ENCODE data around the gene CLEC20A.
A peak's percentile ranks its signal among the peaks of the same experiment; 100 is the strongest.

The CLEC20A gene

GRCh38 chr1:178472531-178472930 lies 24.2 kb downstream of the CLEC20A start:
- no peak for DNase-seq (ENCODE audit: low read depth)

- no peak for DNase-seq (ENCODE audit: low read depth)
Observed at GRCh38 chr1:178470411-178470960, 26.3 kb downstream of the CLEC20A start.

DNA sequence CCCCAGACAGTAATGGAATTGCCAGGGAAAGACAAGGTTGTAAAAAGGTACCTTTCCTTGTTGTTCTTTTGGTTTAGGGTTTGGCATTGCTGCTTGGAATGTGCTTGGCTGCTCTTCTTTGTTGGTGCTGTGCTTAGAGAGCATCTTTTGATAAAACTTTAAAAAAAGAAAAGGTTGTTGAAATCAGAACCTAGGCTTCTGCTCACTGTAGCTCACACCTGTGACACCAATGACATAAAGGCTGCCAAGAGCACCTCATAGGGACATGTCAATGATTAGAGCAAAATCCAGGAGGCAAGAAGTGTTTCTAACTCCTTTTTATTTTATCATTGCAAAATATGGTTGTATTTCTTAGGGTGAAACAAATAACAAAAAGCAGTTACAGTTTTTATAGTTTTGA lies 28.9 kb downstream of the CLEC20A start:
- no peak for DNase-seq (ENCODE audit: low read depth)

- peak; percentile 49 for DNase-seq (ENCODE audit: low read depth)
Observed at GRCh38 chr1:178465011-178465410, 31.8 kb downstream of the CLEC20A start.

- DNase-seq (ENCODE audit: low read depth), result peak; percentile 57
Observed at GRCh38 chr1:178464566-178464965, 32.2 kb downstream of the CLEC20A start.

DNA sequence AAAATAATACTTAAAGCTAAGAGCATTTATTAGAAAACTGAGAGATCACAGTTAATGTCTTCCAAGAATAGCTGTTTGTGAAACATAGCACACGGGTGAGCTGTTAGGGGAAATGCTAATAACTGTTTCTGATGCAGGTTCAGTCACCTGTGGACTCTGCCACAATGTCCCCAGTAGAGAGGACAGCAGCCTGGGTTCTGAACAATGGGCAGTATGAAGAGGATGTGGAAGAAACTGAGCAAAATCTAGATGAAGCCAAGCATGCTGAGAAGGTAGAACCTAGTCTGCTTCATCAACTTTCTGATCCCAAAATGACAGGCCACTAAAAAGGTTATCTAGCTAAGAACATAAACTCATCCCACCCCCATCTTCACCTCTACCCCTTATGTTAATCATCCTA lies 32.6 kb downstream of the CLEC20A start:
- DNase-seq (ENCODE audit: low read depth), result no peak

- DNase-seq (ENCODE audit: low read depth), result peak; percentile 9
Observed at GRCh38 chr1:178461701-178462100, 35.1 kb downstream of the CLEC20A start.

- no peak for DNase-seq (ENCODE audit: low read depth)
Observed at GRCh38 chr1:178461104-178461503, 35.7 kb downstream of the CLEC20A start.

- DNase-seq (ENCODE audit: low read depth), result no peak
Observed at GRCh38 chr1:178458203-178458602, 38.6 kb downstream of the CLEC20A start.

DNA sequence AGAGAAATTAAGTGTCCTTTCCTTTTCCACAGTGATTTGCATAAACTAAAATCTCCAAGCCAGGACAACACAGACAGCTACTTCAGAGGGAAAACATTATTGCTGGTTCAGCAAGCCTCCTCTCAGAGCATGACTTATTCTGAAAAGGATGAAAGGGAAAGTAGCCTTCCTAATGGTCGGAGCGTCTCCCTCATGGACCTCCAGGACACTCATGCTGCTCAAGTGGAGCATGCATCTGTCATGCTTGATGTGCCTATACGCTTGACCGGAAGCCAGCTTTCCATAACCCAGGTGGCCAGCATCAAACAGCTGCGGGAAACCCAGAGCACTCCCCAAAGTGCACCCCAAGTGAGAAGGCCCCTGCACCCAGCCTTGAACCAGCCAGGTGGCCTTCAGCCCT lies 39.1 kb downstream of the CLEC20A start:
- no peak for DNase-seq (ENCODE audit: low read depth)

GRCh38 chr1:178456472-178456871 lies 40.3 kb downstream of the CLEC20A start:
- DNase-seq (ENCODE audit: low read depth), result no peak

GRCh38 chr1:178452013-178452412 lies 44.8 kb downstream of the CLEC20A start:
- no peak for DNase-seq (ENCODE audit: low read depth)

GRCh38 chr1:178451529-178451928 lies 45.2 kb downstream of the CLEC20A start:
- DNase-seq (ENCODE audit: low read depth), result no peak

DNA sequence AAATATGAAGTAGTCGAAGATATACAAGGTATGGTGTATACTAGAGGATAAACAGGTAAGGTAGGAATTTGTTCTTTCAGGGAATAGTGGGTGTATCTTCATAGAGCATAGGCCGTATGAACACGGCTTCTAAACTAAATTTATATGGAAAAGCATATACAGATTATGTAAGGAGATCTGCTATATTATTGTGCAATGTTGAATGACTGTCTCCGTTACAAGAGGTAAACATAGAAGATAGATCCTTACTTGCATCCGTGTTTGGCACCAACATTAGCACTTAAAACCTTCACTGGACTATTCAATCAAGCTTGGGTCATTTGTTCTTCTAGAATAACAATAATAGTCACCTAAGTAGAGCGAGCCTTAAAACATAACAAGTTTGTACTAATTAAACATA lies 45.9 kb downstream of the CLEC20A start:
- no peak for DNase-seq (ENCODE audit: low read depth)

DNA sequence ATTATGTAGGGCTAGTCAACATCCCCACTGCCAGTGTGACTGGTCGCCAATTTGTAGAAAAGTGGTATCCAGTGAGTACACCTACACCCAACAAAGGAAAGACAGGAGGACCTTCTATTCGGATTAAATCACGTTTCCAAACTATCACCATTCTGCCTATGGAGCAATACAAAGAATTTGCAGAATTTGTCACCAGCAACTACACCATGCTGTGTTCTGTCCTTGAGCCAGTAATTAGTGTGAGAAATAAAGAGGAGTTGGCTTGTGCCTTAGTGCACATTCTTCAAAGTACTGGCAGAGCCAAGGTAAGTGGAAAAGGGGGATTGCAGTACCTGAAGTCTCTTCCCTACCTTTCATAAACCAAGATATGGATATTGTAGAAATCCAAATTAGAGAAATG lies 53.8 kb downstream of the CLEC20A start:
- no peak for DNase-seq (ENCODE audit: low read depth)

DNA sequence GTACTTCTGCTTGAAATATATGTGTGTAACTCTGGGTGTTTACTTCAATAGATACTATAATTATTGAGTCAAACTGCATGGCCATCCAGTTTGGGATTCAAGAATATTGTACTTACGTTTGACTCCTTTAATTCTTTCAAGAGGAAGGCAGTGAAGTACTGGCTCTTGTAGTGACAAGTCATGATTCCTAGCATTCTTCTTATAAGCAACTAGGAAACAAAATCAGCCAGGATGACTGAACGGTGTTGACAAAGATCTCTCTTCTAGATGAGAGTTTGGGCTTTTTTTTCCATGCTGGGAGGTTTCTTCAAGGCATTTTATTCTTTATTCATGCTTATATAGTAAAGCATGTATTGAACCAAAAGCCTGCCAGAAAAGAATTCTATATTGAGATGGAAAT lies 58.3 kb downstream of the CLEC20A start:
- peak; percentile 3 for DNase-seq (ENCODE audit: low read depth)

DNA sequence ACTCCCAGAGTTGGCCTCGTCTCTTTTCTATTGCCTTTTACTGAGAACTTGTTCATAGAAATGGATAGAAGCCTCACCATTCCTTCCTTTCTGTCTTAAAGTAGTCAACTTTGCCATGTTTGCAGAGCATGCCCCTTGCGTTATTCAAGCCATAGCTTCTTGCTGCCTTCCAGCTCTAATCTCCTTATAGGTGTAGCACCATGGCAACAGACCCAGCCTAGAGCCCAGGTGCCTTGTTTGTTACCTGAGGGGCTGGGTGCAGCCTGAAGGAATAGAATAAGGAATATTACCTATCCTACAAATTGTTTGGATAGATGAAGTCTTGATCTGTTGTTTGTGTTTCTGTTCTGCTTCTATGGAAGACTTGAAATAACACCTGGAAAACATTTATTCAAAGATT lies 59.9 kb downstream of the CLEC20A start:
- DNase-seq (ENCODE audit: low read depth), result no peak

DNA sequence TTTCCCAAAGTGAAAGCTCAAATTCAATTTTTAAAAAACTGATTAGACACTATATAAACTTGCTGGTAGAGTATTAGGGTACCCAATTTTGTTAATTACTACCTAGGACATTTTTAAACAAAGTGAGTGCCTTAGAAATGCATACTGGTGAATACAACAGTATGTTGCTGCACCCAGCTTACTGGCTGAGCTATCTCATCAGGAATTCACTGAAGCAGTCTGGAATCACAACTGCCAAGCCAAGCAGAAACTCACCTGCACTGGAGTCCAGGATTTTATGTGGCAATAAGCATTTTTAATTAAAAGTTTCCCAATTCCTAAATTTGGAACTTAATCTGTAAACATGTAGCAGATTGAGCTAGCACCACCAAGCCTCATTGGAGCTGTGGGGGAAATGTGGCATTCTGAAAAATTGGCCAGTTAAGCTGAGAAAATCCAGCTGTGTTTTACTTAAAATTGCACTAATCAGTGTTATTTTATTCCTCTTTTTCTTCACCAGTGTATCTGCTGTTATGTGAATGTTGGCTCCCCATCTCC lies 61.8 kb downstream of the CLEC20A start:
- no peak for DNase-seq (ENCODE audit: low read depth)

- DNase-seq (ENCODE audit: low read depth), result no peak
Observed at GRCh38 chr1:178434360-178434759, 62.4 kb downstream of the CLEC20A start.

Data from fibroblast of gingiva (primary cell).